ENCODE measurements around the gene MAIP1. TPM values are rescaled to one million over a fixed set of nuclear protein-coding genes. Genes with fewer than 3 reads are reported as not detected.

The MAIP1 gene
- total RNA-seq, 1 experiment from 2014 or later, result 32.3 TPM

DNA sequence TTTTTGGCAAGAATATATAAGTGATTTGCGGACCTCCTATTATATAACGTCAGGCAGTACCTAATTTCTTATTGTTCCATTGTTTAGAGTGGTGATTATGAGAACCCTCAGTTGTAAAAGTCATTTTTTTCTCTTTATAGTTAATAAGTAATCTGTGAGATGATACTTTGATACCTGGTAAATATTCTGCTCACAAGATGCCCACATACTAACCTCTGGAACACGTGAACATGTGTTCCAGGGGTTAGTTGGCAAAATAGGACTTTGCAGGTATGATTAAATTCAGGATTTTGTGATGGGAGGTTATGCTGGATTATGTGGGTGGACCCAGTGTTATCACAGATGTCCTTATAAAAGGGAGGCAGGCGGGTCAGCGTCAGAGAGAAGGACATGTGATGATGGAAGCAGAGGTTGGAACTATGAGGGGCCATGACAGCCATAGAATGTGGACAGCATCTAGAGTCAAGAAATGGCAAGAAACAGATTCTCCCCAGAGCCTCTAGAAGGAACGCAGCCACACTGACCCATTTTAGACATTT is 16.8 kb downstream of the MAIP1 start:
- no peak overlapping the region for H3K18ac ChIP-seq (ENCODE audit: insufficient read length, low read depth, low read length)
- no peak overlapping the region for H4K5ac ChIP-seq (ENCODE audit: insufficient read length, low read depth, low read length)
- H2AFZ ChIP-seq (ENCODE audit: low read length), result no peak overlapping the region
- no peak overlapping the region for H3K9ac ChIP-seq (ENCODE audit: extremely low read depth, insufficient read length, low read length)
- no peak overlapping the region for H3K23ac ChIP-seq (ENCODE audit: insufficient read length, low read depth, low read length)
- TF ChIP-seq, protein P1, sequence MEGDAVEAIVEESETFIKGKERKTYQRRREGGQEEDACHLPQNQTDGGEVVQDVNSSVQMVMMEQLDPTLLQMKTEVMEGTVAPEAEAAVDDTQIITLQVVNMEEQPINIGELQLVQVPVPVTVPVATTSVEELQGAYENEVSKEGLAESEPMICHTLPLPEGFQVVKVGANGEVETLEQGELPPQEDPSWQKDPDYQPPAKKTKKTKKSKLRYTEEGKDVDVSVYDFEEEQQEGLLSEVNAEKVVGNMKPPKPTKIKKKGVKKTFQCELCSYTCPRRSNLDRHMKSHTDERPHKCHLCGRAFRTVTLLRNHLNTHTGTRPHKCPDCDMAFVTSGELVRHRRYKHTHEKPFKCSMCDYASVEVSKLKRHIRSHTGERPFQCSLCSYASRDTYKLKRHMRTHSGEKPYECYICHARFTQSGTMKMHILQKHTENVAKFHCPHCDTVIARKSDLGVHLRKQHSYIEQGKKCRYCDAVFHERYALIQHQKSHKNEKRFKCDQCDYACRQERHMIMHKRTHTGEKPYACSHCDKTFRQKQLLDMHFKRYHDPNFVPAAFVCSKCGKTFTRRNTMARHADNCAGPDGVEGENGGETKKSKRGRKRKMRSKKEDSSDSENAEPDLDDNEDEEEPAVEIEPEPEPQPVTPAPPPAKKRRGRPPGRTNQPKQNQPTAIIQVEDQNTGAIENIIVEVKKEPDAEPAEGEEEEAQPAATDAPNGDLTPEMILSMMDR (conservative IDR thresholded peaks at IDR 0.05), result no peak
- H2BK15ac ChIP-seq (ENCODE audit: low read depth, low read length), result no peak overlapping the region
- no peak overlapping the region for H3K56ac ChIP-seq (ENCODE audit: insufficient read length, low read depth, low read length)
- H3K4me1 Mint-ChIP-seq, result no peaks in the 10 kb centered on the region
- H2BK12ac ChIP-seq (ENCODE audit: insufficient read length, low read depth, low read length), result no peak overlapping the region
- no peak for DNase-seq
- H2BK120ac ChIP-seq (ENCODE audit: low read depth, low read length, poor library complexity, severe bottlenecking), result no peak overlapping the region
- H4K91ac ChIP-seq (ENCODE audit: insufficient read length, low read depth, low read length), result no peak overlapping the region
- H3K23me2 ChIP-seq (ENCODE audit: insufficient read length, low read depth, low read length, poor library complexity, severe bottlenecking), result no peaks in the 10 kb centered on the region
- H4K20me1 ChIP-seq (ENCODE audit: control insufficient read depth, insufficient read depth, insufficient read length), result no peaks in the 10 kb centered on the region
- H3K27ac Mint-ChIP-seq, result no peak overlapping the region
- no peaks in the 10 kb centered on the region for H3K27me3 Mint-ChIP-seq (ENCODE audit: low read depth)
- H3K4me1 ChIP-seq (ENCODE audit: insufficient read depth, low read length), result no peaks in the 10 kb centered on the region
- no peaks in the 10 kb centered on the region for H3K79me1 ChIP-seq (ENCODE audit: insufficient read depth, low read depth, low read length, poor library complexity, severe bottlenecking)
- no peaks in the 10 kb centered on the region for H3K27me3 ChIP-seq (ENCODE audit: insufficient read depth, low read length)
- H3K4me2 ChIP-seq (ENCODE audit: insufficient read depth, insufficient read length, low read length), result no peak overlapping the region
- no peaks in the 10 kb centered on the region for H3K9me3 ChIP-seq (ENCODE audit: control insufficient read depth, low read depth, low read length)
- H3T11ph ChIP-seq (ENCODE audit: low read length), result no peak overlapping the region
- no peak overlapping the region for H3K27ac ChIP-seq (ENCODE audit: insufficient read length, low read depth, low read length)
- peaks cover 0 to 2% (median 0%) of the 10 kb centered on the region in 3 experiments; a peak in 1 of 7 replicates for H3K36me3 Mint-ChIP-seq (ENCODE audit: insufficient read depth in 1 of 3, low read depth in 3 of 3)
- H3K14ac ChIP-seq (ENCODE audit: insufficient read depth, low read length), result no peak overlapping the region
- no peak overlapping the region for H3K4me3 Mint-ChIP-seq
- H2BK20ac ChIP-seq (ENCODE audit: low read depth, low read length, poor library complexity, severe bottlenecking), result no peak overlapping the region
- no peaks in the 10 kb centered on the region; a peak in 1 of 5 replicates for H3K9me3 Mint-ChIP-seq
- no CpG with 5 or more reads among the region's 6 CpGs for WGBS (ENCODE audit: extremely low coverage, insufficient read length, low lambda C conversion rate)
- no peak overlapping the region for H3K4ac ChIP-seq (ENCODE audit: low read depth, low read length)
- H2BK5ac ChIP-seq (ENCODE audit: insufficient read length, low read length), result no peak overlapping the region
- H4K8ac ChIP-seq (replicated peaks; ENCODE audit: insufficient read length, low read depth, low read length), result no peak overlapping the region
- no peak overlapping the region for H2AK5ac ChIP-seq (ENCODE audit: insufficient read length, low read length)
- no peaks in the 10 kb centered on the region for H3K79me2 ChIP-seq (ENCODE audit: insufficient read depth, low read length)
